Chondrocyte (in vitro differentiated cells): ENCODE results near the gene HSD17B8. TPM values are rescaled to one million over a fixed set of nuclear protein-coding genes. Genes with fewer than 3 reads are reported as not detected.

Source experiments
- DNase-seq: peaks from one replicate; pipeline ENCODE4 v3.0.0; 2021; ENCODE audit warnings: mixed read lengths, low spot score
- H3K27ac Mint-ChIP-seq: one replicate; pipeline ENCODE4 v1.8.0; 2021; ENCODE audit warnings: mild to moderate bottlenecking, moderate library complexity, mixed read lengths; ENCODE audit not compliant: unreplicated experiment
- H3K27me3 Mint-ChIP-seq: 2 replicates; pipeline ENCODE4 v1.8.0; 2021; ENCODE audit warnings: low read depth, mixed read lengths
- H3K36me3 Mint-ChIP-seq: 2 replicates; pipeline ENCODE4 v1.8.0; 2021; ENCODE audit warnings: low read depth, mixed read lengths
- H3K4me1 Mint-ChIP-seq: 2 replicates; pipeline ENCODE4 v1.8.0; 2021; ENCODE audit warnings: low read depth, mild to moderate bottlenecking, mixed read lengths
- H3K4me3 Mint-ChIP-seq: one replicate; pipeline ENCODE4 v1.8.0; 2021; ENCODE audit warnings: mild to moderate bottlenecking, moderate library complexity, mixed read lengths; ENCODE audit not compliant: unreplicated experiment
- H3K9me3 Mint-ChIP-seq: 2 replicates; pipeline ENCODE4 v1.8.0; 2021; ENCODE audit warnings: low read depth, mixed read lengths
- total RNA-seq: library from RNA; stranded (reverse); gene quantifications from 3 replicates; pipeline ENCODE4 v1.2.1, GENCODE V29; 2021
- TF ChIP-seq, protein P1 (sequence below): fragments of 200-600 bp; sonication (generic); IDR thresholded peaks from 2 replicates; pipeline ENCODE4 v1.5.0; 2021; ENCODE audit warnings: antibody characterized with exemption, mild to moderate bottlenecking, moderate library complexity

Gene HSD17B8
- total RNA-seq, 1 donor from 2014 or later: 0.60 TPM

DNA sequence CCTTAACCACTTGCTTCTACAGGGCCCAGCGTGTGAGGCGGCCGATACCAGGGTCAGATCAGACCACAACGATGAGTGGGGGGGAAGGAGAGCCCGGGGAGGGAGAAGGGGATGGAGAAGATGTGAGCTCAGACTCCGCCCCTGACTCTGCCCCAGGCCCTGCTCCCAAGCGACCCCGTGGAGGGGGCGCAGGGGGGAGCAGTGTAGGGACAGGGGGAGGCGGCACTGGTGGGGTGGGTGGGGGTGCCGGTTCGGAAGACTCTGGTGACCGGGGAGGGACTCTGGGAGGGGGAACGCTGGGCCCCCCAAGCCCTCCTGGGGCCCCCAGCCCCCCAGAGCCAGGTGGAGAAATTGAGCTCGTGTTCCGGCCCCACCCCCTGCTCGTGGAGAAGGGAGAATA lies 6.7 kb downstream of the HSD17B8 start:
- Mint-ChIP-seq H3K4me3 (no peak overlapping the region), H3K27me3 (no peaks in the 10 kb centered on the region), H3K36me3 (peaks cover 9% of the 10 kb centered on the region), H3K9me3 (no peaks in the 10 kb centered on the region), H3K27ac (no peak overlapping the region), H3K4me1 (peaks cover 49% of the 10 kb centered on the region)
- no peak for DNase-seq
- TF ChIP-seq, protein P1, sequence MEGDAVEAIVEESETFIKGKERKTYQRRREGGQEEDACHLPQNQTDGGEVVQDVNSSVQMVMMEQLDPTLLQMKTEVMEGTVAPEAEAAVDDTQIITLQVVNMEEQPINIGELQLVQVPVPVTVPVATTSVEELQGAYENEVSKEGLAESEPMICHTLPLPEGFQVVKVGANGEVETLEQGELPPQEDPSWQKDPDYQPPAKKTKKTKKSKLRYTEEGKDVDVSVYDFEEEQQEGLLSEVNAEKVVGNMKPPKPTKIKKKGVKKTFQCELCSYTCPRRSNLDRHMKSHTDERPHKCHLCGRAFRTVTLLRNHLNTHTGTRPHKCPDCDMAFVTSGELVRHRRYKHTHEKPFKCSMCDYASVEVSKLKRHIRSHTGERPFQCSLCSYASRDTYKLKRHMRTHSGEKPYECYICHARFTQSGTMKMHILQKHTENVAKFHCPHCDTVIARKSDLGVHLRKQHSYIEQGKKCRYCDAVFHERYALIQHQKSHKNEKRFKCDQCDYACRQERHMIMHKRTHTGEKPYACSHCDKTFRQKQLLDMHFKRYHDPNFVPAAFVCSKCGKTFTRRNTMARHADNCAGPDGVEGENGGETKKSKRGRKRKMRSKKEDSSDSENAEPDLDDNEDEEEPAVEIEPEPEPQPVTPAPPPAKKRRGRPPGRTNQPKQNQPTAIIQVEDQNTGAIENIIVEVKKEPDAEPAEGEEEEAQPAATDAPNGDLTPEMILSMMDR: no peak

DNA sequence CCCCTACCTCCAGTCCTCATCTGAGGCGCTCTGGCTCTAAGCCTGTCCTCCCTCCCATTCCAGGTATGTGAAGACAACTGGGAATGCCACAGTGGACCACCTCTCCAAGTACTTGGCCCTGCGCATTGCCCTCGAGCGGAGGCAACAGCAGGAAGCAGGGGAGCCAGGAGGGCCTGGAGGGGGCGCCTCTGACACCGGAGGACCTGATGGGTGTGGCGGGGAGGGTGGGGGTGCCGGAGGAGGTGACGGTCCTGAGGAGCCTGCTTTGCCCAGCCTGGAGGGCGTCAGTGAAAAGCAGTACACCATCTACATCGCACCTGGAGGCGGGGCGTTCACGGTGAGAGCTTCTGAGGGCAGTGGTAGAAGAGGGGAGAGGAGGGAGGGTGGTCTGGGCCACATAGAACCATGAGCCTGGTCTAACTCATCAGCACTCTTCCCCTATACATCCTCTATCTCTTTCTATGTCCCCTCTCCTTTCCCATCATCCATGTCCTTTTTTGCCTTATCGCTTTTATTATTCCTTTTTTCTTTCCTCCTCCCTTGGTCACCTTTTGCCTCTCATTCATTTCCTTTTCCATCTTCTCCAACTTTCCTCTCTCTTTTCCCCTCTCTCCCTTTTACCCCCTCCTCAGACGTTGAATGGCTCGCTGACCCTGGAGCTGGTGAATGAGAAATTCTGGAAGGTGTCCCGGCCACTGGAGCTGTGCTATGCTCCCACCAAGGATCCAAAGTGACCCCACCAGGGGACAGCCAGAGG lies 7.4 kb downstream of the HSD17B8 start:
- TF ChIP-seq, protein P1: no peak
- Mint-ChIP-seq H3K9me3 (no peaks in the 10 kb centered on the region), H3K4me3 (no peak overlapping the region), H3K4me1 (peaks cover 41% of the 10 kb centered on the region), H3K36me3 (peaks cover 9% of the 10 kb centered on the region), H3K27me3 (no peaks in the 10 kb centered on the region), H3K27ac (no peak overlapping the region)
- DNase-seq: no peak

DNA sequence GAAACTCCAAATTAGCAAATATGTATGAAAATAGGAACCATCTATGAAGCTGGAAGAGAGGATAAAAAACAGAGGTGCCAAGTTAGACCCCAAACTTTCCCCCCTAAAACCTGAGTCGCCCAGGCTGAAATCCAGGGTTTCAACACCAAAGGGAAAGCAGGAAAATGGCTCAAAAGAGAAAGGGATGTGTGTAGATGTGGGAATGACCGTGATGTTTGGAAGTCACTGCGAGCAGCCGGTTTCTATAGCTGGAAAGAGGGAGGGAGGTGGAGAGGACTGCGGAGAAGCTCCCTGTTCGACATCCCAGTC lies 8.4 kb downstream of the HSD17B8 start:
- Mint-ChIP-seq H3K4me1 (peaks cover 34% of the 10 kb centered on the region), H3K36me3 (peaks cover 9% of the 10 kb centered on the region), H3K4me3 (peak overlapping the region; percentile 88), H3K27ac (peak overlapping the region; percentile 63), H3K9me3 (no peaks in the 10 kb centered on the region), H3K27me3 (no peaks in the 10 kb centered on the region)
- DNase-seq: no peak
- TF ChIP-seq, protein P1: no peak

DNA sequence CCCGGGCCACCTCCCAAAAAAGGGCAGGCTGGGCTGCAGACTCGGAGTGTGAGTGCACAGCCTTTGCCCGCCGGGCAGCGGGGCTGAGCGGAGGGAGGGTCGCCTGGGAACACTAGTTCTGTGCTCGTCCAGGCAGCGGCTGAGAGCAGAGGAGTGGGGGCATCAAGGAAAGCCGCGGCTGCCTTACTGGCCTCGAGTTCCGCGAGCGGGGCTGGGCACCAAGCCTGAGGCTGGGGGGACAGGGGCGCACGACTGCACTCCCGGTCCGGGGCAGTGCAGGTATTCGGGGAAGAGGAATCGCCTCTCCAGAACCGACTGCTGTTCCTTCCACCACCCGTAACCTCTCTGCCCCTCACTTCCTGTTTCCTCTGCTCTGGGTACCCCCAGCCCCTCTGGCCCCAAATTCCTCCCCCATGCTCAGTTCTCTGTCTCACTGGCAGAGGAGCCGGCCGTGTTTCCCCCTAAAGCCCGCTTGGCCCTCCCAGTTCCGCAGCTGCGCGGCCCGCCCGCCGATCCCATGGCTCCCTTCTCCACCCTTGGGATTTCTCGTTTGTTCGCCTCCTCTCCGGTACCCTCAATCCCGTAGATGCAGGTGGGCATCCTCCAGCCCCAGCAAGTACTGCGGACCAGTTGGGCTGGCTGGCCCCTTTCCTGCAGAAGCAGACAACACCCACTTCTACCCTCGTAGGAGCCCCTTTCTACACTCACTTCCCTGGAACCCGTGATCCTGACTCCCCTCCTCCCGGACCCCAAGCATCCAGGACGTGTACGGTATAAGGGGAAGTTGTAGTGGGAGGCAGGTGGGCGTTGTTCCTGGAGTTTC lies 8.9 kb downstream of the HSD17B8 start:
- DNase-seq: no peak
- Mint-ChIP-seq H3K27me3 (peaks cover 4% of the 10 kb centered on the region), H3K4me3 (peak overlapping the region; percentile 88), H3K27ac (no peak overlapping the region), H3K36me3 (peaks cover 9% of the 10 kb centered on the region), H3K4me1 (peaks cover 33% of the 10 kb centered on the region), H3K9me3 (no peaks in the 10 kb centered on the region)
- TF ChIP-seq, protein P1: no peak

GRCh38 chr6:33213989-33214335 lies 9.5 kb downstream of the HSD17B8 start:
- Mint-ChIP-seq H3K36me3 (peaks cover 9% of the 10 kb centered on the region), H3K4me3 (peak overlapping the region; percentile 88), H3K27ac (peak overlapping the region; percentile 27), H3K9me3 (no peaks in the 10 kb centered on the region), H3K27me3 (peaks cover 4% of the 10 kb centered on the region), H3K4me1 (peaks cover 29% of the 10 kb centered on the region)
- DNase-seq: no peak
- TF ChIP-seq, protein P1: no peak
